DMS114 treated with DMSO at 0.1 percent for 48 hours (cell line): Measurements from ENCODE around the gene GALNT4.

Source experiments
- DNase-seq: peaks from one replicate; lab custom pipeline; 2025; ENCODE audit not compliant: unreplicated experiment; lab: John Stamatoyannopoulos, UW

GALNT4 gene

GRCh38 chr12:89537389-89537788, 12.8 kb upstream of the GALNT4 start:
- DNase-seq = no peak

GRCh38 chr12:89529738-89530137, 5.1 kb upstream of the GALNT4 start:
- peak; percentile 69 for DNase-seq

- no peak for DNase-seq
Measured at GRCh38 chr12:89528434-89528833, 3.8 kb upstream of the GALNT4 start.

GRCh38 chr12:89525824-89526770, 1.5 kb upstream of the GALNT4 start, which contains the start of gene POC1B:
TSS of gene POC1B (minus strand) at chr12:89526047. CDS start at chr12:89525895, 152 bp downstream.
- peak; percentile 84 for DNase-seq

- DNase-seq = no peak
Measured at GRCh38 chr12:89525305-89525823, 768 bp upstream of the GALNT4 start.

- DNase-seq = peak; percentile 36
Measured at GRCh38 chr12:89523843-89524540, 604 bp downstream of the GALNT4 start.

GRCh38 chr12:89523393-89523792, 1.2 kb downstream of the GALNT4 start:
- no peak for DNase-seq

GRCh38 chr12:89521364-89522223, 3.0 kb downstream of the GALNT4 start:
- no peak for DNase-seq

GRCh38 chr12:89517720-89518119, 6.9 kb downstream of the GALNT4 start:
- no peak for DNase-seq

- no peak for DNase-seq
Measured at GRCh38 chr12:89516633-89517032, 8.0 kb downstream of the GALNT4 start.

GRCh38 chr12:89514751-89515150, 9.8 kb downstream of the GALNT4 start:
- DNase-seq = no peak

GRCh38 chr12:89513544-89513943, 11.1 kb downstream of the GALNT4 start:
- no peak for DNase-seq

- no peak for DNase-seq
Measured at GRCh38 chr12:89507015-89507824, 17.4 kb downstream of the GALNT4 start.

- DNase-seq = no peak
Measured at GRCh38 chr12:89506050-89506449, 18.5 kb downstream of the GALNT4 start.

GRCh38 chr12:89504560-89505346, 19.8 kb downstream of the GALNT4 start:
- DNase-seq = no peak

GRCh38 chr12:89501793-89502192, 22.8 kb downstream of the GALNT4 start:
- DNase-seq = no peak

- DNase-seq = no peak
Measured at GRCh38 chr12:89499857-89500256, 24.7 kb downstream of the GALNT4 start.

- DNase-seq = no peak
Measured at GRCh38 chr12:89497467-89497866, 27.1 kb downstream of the GALNT4 start.

GRCh38 chr12:89497005-89497404, 27.6 kb downstream of the GALNT4 start:
- DNase-seq = no peak
